Suppressor macrophage treated with lipopolysaccharide for 4 hours (primary cell): Measurements from ENCODE around the gene DDX42.
"Not testable (repeated sequence)": the region's sequence is repeated elsewhere in the genome, so short reads cannot be mapped to it uniquely, and the experiment has no call there.

Source experiments
- DNase-seq: peaks from one replicate; pipeline ENCODE4 v3.0.0-alpha.2; 2020

The DDX42 gene

GRCh38 chr17:63783522-63783921, 9.6 kb downstream of the DDX42 start:
- no peak for DNase-seq

GRCh38 chr17:63785556-63785955, 11.6 kb downstream of the DDX42 start:
- DNase-seq = no peak

- no peak for DNase-seq
These were observed 12.1 kb downstream of the DDX42 start for GRCh38 chr17:63786117-63786516.

GRCh38 chr17:63786971-63787711, 13.2 kb downstream of the DDX42 start:
- peak; percentile 25 for DNase-seq

- no peak for DNase-seq
These were observed 16.1 kb downstream of the DDX42 start for GRCh38 chr17:63790057-63790456.

GRCh38 chr17:63792055-63792729, 18.2 kb downstream of the DDX42 start:
- DNase-seq = no peak

GRCh38 chr17:63796375-63796774, 22.4 kb downstream of the DDX42 start:
- not testable (repeated sequence) for DNase-seq

GRCh38 chr17:63798572-63799106, 24.7 kb downstream of the DDX42 start:
- DNase-seq = no peak

GRCh38 chr17:63800783-63801182, 26.8 kb downstream of the DDX42 start:
- no peak for DNase-seq

- DNase-seq = no peak
These were observed 30.4 kb downstream of the DDX42 start for GRCh38 chr17:63804328-63804727.

- DNase-seq = no peak
These were observed 31.6 kb downstream of the DDX42 start for GRCh38 chr17:63805591-63805990.

- DNase-seq = no peak
These were observed 36.0 kb downstream of the DDX42 start for GRCh38 chr17:63809970-63810369.

GRCh38 chr17:63816123-63816522, 42.2 kb downstream of the DDX42 start:
- no peak for DNase-seq

- DNase-seq = no peak
These were observed 42.7 kb downstream of the DDX42 start for GRCh38 chr17:63816669-63817068.

- no peak for DNase-seq
These were observed 43.9 kb downstream of the DDX42 start for GRCh38 chr17:63817736-63818385.

GRCh38 chr17:63819131-63819530, 45.2 kb downstream of the DDX42 start:
- DNase-seq = no peak

- no peak for DNase-seq
These were observed 45.9 kb downstream of the DDX42 start for GRCh38 chr17:63819585-63820537.

GRCh38 chr17:63820963-63821561, 47.1 kb downstream of the DDX42 start:
- no peak for DNase-seq

GRCh38 chr17:63821804-63822203, 47.8 kb downstream of the DDX42 start:
- no peak for DNase-seq

- no peak for DNase-seq
These were observed 48.6 kb downstream of the DDX42 start for GRCh38 chr17:63822537-63822936.

GRCh38 chr17:63823659-63824331, 49.8 kb downstream of the DDX42 start:
- DNase-seq = no peak

GRCh38 chr17:63824362-63824761, 50.4 kb downstream of the DDX42 start:
- no peak for DNase-seq
